Anterior cingulate cortex (tissue), 58 donors: ENCODE results near the gene STK32B.
A peak's percentile ranks its signal among the peaks of the same experiment; 100 is the strongest.

Experiments
- DNase-seq, 58 donors: peaks; one replicate each; lab custom pipeline; 2025; lab: John Stamatoyannopoulos, UW

STK32B gene

DNA sequence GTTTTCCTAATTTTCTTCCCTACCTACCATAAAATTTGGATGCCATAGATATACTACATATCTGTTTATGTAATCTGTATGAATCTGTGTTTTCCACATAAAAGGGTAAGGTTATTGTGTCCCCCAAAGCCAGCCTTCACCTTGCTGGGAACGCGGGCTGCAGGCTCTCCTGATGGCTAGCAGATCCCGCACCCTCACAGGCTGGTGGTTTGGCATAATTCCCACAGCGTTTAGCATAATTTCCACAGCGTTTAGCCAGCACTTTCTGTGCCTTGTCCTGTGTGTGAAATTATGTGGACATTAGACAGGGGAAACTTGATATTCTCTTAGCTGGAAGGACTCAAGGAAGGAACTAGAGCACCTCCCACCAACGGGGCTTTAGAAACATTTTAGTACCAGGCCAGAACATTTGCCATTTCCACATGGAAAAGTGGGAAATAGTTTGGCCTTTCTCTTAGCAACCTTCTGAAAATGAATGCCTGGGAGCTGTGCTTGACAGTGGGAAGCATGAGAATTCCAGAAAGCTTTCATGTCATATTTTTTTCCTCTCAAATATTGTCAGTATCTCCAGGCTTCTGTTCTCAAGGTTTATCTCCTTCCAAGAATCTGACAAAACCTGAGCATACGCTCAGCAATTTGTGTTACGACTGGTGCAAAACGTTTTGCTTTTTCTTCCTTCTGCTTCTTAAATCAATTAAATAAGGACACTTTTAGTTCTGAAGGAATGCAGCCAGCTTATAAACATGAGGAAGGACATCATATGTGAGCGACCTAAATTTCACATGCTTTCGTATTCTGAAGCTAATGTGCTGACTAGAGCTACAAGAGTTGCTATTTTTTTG, 67.9 kb downstream of the STK32B start:
- DNase-seq: no peak

DNA sequence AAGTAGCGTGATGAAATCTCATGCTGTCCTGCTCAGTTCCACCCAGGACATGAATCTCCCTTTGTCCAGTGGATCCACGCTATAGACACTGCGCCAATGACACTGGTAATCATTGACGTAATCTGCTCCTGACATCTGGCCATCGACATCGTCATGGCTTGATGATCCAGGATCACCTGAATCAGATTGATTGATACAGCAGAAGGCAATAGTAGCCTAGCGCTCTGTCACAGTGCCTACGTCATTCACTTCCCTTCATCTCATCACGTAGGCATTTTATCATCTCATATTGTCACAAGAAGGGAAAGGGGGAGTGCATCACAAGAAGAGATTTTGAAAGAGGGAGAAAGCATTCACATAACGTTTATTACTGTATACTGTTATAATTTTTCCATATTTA, 68.8 kb downstream of the STK32B start:
- DNase-seq: no peak

DNA sequence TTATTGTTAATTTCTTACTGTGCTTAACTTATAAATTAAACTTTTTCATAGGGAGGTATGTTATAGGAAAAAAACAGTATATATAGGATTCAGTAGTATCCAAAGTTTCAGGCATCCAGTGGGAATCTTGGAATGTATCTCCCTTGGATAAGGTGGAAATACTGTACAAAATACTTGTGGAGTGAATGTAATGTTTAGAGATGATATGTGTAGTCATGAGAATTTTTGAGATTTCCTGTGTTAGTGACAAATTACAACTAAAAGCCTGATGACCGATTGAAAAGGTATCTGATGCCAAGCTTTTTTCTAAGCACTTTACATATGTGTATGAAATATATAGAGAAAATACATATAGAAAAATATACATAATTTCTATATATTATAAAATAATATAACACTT, 69.2 kb downstream of the STK32B start:
- DNase-seq: no peak

DNA sequence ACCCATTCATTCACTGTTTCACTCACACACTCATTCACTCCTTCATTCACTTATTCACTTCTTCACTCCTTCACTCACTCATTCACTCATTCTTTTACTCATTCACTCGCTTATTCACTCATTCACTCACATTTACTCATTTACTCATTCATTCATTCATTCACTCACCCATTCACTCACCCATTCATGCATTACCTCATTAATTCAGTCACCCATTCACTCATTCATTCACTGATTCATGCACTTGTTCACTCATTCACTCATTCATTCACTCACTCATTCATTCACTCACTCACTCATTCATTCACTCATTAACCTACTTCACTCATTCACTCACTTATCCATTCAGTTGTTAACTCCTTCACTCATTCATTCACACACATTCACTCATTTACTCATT, 70.8 kb downstream of the STK32B start:
- DNase-seq: no peak

DNA sequence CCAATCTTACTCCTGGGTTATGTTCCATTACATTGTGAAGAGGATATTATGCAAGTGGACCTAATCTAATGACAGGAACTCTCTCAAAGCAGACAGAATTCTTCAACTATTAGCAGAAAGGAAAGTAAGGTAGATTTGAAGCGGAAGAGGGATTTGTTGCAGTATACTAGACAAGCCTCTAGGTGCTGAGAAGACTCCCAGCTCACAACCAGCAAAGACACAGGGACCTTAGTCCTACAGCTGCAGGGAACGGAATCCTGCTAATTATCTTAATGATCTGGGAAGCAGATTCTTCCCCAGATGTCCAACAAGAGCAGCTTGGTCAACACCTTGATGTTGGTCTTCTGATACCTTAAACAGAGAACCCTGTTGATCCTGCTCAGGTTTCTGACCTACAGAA, 73.6 kb downstream of the STK32B start:
- no peak for DNase-seq

DNA sequence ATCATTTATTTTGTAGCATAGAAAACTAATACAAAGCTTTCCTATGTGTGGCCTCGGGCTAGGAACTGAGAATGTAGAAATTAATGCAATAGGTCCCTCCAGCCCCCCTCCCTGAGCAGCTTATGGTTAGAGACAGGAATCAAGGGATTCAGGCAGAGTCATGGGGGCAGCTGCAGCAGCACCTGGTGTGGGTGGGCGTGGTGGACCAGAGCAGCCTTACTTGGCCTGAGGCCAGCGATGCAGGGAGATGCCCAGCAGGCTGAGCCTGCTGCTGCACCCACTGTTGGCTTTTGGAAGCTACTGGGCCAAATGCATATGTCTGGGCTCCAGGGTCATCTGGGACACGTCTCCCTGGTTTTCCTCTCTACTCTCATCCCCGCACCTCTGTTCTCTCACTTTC, 74.0 kb downstream of the STK32B start:
- DNase-seq: no peak

DNA sequence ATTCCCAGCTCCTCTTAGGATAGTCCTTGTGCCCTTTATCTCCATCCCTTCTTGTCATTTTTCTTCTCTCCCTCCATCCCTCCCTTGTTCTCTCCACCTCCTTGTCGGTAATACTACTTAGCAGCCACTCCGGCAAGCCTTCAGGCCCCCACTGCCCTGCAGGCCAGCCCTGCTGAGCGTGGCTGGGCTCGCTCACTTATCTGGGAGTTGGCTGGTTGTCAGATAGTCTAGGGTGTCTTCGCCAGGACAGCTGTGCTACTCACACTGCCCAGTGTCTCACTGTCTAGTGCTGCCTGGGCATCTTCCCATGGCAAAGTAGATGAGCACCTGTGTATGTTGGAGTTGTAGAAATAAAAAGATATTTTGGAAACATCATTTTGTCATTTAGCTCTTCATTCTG, 75.0 kb downstream of the STK32B start:
- no peak for DNase-seq

DNA sequence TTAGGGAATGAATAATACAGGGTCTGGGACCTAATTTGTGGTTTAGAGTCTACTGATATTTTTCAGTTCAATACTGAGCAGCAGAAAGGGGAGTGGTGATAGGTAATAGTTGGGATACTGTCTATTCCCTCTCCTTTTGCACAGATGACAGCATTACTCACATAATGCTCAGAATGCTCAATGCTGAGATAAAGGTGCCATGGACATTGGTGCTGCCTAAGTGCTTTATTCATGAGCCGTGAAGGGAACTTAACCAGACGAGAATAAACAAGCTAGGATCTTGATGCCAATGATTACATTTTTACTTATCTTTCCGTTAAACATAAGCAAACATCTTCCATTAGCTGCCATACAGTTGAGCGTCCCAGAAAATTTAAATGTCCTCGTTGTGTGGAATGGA, 75.6 kb downstream of the STK32B start:
- DNase-seq: no peak

DNA sequence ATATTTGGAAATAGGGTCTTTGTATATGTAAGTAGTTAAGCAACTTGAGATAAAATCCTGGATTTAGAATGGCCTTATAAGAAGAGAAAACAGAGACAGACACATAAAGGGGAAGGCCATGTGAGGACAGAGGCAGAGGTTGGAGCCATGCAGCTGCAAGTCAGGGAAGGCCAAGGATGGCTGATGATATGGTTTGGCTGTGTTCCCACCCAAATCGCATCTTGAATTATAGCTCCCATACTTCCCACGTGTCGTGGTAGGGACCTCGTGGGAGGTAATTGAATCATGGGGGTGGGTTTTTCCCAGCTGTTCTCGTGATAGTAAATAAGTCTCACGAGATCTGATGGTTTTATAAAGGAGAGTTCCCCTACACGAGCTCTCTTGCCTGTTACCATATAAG, 76.3 kb downstream of the STK32B start:
- no peak for DNase-seq

DNA sequence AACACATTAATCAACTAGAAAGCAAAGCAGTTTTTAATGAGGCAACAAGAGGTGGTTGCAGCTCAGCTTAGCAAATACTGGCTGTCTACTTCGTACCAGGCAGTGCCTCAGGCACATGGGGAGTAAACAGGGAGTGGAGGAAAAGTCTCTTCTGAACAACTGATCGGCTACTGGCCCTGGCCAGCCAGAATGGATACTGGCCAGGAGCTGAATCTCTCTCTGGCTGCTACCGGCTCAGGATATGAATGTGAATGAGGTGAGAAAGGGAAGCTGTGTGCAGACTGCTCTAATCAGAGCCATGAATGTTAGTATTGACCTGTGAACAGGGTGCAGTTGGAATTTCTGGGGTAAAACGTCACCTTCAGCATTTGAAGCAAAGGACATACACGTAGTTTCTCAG, 77.3 kb downstream of the STK32B start:
- no peak for DNase-seq

DNA sequence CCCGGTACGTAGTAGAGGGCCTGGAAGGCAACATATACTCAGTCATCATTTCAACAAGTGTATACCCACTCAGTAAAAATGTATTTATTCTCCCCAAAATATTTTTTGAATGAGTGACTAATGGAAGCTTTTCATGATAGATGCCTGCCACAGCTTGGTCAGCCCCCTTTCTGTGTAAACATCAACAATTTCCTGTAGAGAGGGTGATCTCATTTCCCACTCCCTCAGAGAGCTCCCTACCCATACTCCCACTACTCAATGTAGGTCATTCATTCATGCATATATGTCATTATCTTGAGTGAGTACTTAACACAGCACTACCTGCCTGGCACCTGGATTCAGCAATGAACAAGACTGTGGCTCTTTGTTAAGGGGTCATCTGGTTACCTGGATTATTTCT, 81.9 kb downstream of the STK32B start:
- no peak for DNase-seq

DNA sequence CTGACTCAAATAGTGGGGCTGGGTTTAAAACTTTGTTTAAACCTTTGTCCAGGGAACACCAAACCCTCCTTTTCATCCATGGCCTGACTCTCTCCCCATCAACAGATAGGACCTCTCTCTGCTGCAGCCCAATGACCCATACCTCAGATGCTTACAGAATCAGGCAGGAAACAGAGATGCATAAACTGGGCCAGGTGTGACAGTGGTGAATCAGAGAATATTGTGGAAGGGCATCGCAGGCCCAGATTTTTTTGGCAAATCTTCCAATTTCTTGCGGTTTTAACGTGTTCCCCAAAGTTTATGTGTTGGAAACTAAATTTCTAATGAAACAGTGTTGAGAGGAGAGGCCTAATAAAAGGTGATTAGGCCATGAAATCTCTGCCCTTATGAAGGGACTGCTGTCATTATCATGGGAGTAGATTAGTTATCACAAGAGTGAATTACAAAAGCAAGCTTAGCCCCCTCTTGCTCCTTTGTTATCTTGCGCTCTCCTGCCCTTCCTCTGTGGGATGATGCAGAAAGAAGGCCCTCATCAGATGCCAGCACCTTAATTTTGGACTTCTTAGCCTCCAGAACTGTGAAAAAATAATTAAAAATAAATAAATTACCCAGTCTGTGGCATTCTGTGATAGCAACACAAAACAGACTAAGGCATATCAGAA, 82.8 kb downstream of the STK32B start:
- no peak for DNase-seq

DNA sequence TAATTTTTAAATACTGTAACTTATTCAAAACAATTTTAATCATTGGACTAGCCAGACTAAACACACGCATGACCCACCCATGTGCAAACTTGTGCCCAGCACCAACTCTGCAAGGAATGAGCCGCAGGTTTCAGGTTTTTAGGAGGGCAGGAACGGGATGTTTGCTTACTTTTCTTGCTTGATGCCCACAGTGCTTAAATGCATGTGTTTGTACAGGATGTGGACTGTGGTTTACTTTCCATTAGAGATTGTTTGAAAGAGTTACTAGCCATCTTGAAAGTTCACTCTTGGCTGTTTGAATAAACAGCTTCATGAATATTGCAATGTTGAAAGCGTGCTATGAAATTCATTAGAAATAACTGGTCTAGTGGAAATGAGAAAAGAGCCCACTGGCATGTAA, 83.3 kb downstream of the STK32B start:
- no peak for DNase-seq

DNA sequence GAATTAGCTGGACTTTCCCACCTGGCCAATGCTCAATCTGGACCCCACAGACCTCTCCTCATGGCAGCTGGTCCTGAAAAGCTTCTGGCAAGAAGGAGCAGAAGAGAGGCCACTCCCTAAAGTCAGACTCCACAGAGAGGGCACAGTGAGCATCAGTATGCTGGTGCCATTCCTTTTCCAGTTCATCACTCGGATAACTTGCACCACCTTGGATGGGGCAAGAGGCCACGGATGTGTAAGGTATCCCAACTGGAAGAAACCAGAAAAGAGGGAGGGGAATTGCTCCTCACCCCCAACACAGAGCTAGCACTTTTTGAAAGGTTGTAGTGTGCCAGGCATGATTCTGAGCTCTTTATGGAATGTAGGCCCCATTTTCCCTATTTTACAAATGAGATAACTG, 85.9 kb downstream of the STK32B start:
- no peak for DNase-seq

DNA sequence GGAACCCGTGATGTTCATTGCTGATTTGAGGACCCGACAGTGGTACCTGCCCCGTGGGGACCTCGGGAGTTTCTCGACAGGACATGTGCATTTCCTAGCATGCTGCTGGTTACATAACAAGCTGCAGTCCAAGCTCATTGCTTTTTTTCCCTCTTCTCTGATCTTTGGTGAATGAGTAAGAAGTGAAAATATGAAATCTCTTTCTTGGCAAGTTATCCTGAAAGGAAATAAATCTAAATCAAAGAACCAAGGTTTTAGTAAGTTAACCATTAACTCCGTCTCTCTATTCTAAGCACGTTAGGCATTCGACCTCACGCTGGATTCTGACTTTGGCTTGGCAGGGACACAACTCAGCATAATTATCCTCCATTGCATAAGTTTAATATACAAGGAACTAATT, 86.6 kb downstream of the STK32B start:
- no peak for DNase-seq

DNA sequence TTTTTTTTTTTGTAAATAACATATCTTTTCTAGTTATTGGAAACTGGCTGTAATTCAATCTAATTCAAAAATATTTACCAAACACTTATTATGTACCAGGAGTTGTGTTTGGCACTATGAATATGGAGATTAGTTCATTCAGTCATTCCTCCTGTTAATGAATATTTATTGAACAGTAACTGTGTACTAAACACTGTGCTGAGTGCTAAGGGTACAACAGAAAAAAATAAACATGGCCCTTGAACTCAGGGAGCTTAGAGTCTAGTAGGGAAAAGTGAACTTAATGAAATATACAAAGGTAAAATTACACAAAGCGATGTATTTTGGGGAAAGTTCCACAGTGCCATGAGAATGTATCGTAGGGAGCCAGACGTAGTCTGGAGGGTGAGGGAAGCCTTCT, 87.1 kb downstream of the STK32B start:
- no peak for DNase-seq

DNA sequence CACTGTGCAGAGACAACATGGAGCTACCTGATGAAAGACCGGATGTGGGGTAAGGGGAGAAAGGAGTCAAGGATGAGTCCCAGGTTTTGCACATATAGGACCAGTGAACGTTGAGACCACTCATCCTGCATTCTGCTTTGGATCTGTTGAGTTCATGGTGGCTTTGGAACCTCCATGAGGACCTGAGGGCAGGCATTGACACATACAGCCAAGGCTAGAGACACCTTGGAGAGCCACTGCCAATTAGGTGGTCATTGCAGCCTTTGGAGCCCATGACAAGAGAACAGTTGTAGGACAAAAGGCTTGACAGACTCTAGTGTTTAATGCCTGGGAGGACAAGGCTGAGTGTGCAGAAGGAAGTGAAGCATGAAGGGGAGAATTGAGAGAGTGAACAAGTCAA, 87.9 kb downstream of the STK32B start:
- DNase-seq: no peak

DNA sequence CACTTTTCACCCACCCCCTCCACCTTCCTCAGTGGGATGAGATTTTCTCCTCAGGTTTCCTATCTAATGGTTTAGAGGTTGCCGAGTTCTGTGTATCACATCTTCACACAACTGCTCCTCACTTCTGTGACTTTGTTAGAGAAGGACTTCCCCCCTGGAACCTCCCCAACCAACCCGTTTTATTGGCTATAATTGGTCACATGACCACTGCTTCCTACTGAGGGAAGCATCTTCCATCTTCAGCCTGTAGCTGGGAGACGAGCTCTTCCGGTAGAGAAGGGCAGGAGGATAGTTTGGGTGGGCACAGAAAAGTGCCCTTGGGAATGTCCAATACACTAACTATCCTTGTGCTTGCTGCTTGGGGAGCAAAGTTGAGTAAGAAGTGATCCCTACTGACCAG, 90.5 kb downstream of the STK32B start:
- DNase-seq: no peak

DNA sequence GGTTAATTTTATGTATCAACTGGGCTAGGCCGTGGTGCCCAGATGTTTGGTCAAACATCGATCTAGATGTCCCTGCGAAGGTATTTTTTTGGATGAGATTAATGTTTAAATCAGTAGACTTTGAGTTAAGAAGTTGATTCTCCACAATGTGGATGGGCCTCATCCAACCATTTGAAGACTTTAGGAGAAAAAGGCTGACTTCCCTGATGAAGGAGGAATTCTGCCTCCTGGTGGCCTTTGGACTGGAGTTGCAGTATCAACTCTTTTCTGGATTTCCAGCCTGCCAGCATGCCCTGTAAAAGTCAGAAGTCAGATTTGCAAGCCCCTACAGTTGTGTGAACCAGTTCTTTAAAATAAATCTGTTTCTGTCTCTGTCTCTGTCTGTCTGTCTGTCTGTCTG, 91.4 kb downstream of the STK32B start:
- peak in 1 of 58 donors; percentile 7 for DNase-seq

DNA sequence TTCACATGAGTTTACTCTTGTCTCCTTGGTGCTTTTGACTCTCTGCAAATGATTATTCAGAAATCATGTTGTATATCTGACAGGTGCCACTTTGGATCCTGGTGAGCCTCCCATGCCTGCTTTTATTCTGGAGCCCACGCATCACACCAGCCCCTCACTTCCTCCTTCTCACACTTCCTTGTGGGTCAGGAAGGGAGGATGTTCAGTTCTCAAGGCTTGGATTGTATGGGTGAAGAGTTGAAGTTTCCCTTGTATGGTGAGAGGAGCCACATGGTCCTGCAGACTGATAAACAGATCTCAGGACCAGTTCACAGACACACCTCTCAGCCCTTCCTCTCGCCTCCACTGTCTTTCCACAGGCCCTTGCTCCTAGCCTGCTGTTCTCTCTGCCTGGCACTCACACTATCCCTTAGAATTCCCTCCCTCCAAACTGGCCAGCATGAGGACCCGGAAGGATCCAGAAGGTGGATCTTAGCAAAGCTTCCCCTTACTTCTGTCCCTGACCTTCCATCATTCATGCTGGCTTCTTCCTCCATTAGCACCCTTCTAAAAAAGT, 92.1 kb downstream of the STK32B start:
- no peak for DNase-seq

DNA sequence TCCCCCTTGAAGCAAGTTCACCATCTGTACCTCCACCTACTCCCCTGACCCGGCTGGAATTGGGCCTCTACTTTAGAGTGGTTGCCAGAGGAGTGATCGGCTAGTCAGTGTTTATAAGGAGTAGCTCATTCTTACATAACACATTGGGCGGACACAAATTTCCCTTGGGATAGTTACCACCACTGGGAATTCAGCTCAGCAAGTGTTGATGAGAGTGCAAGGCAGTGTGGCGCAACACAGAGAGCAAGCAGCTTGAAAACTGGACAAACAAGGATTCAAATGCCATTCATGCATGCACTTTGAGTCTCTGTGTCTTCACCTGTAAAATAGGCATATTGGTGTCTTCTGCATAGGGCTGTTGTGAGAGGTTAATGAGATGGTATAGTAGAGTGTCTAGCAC, 92.7 kb downstream of the STK32B start:
- no peak for DNase-seq

DNA sequence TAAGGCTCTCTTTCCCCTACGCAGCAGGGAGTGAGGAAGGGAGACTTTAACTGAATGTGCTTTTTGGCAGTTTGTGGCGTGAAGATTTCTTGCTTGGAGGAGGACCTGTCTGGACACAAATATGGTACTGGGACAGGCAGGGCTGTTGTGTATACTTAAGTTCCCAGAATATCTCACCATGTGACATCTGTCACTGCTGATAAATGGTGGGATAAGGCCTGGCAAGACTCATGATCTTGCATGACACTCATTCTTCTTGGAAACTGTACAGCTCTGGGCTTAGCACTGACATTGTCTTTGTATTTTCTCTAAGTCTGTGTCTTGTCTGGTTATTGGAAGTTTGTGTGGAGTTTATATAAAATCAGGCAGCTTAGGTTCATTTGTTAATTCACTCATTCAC, 93.1 kb downstream of the STK32B start:
- DNase-seq: no peak
